ENCODE results near the gene SMCR8. TPM values are rescaled to one million over a fixed set of nuclear protein-coding genes. Genes with fewer than 3 reads are reported as not detected.

The SMCR8 gene
- total and polyA plus RNA-seq, 2 of the 13 experiments (the other 11 are each of a cell fraction or from before 2014, with no cell fraction given) = 7.6 to 11.8 TPM

DNA sequence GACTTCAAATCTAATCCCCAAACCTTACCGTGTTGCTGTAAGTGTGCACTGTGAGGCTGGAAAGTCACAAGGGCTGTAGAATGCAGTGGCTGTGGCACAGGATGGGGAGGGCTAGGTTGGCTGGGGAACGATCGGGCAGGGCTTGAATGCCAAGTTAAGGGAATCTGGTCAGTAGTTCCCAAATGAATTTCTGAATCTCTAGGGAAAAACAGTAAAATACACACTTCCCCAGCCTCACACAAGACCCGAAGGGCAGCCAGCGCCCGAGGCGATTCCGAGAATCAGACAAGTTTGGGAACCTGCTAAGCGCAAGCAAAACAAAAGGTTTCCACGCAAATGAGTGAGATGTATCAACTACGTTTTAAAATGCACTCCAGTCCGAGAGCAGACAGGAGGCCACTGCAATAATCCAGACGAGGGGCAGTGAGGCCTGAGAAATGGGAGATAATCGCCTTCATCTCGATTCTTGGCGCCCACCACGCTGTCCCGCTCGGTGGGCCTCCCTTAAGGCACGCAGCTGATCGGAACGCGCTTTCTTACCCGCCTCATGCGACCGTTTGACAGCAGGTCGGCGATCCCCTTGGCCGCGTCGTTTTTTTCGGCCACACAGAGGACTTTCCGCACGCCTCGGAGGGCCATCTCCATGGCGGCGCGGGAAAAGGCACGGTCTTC, 898 bp upstream of the SMCR8 start (continued):
- TF ChIP-seq KLF13 (CRISPR knock-in tag; IDR thresholded peaks at IDR 0.05) = no peak
- TF ChIP-seq, protein P1, sequence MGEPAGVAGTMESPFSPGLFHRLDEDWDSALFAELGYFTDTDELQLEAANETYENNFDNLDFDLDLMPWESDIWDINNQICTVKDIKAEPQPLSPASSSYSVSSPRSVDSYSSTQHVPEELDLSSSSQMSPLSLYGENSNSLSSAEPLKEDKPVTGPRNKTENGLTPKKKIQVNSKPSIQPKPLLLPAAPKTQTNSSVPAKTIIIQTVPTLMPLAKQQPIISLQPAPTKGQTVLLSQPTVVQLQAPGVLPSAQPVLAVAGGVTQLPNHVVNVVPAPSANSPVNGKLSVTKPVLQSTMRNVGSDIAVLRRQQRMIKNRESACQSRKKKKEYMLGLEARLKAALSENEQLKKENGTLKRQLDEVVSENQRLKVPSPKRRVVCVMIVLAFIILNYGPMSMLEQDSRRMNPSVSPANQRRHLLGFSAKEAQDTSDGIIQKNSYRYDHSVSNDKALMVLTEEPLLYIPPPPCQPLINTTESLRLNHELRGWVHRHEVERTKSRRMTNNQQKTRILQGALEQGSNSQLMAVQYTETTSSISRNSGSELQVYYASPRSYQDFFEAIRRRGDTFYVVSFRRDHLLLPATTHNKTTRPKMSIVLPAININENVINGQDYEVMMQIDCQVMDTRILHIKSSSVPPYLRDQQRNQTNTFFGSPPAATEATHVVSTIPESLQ (CRISPR knock-in tag; conservative IDR thresholded peaks at IDR 0.05) = no peak; the same call in 1 of the 2 replicates
- TF ChIP-seq, protein P2, sequence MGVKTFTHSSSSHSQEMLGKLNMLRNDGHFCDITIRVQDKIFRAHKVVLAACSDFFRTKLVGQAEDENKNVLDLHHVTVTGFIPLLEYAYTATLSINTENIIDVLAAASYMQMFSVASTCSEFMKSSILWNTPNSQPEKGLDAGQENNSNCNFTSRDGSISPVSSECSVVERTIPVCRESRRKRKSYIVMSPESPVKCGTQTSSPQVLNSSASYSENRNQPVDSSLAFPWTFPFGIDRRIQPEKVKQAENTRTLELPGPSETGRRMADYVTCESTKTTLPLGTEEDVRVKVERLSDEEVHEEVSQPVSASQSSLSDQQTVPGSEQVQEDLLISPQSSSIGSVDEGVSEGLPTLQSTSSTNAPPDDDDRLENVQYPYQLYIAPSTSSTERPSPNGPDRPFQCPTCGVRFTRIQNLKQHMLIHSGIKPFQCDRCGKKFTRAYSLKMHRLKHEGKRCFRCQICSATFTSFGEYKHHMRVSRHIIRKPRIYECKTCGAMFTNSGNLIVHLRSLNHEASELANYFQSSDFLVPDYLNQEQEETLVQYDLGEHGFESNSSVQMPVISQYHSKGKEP (CRISPR knock-in tag; IDR thresholded peaks at IDR 0.05) = no peak
- 0 out of 2 replicates have a peak, but pooled peaks have one; percentile 40 for TF ChIP-seq BRD4 (CRISPR knock-in tag; IDR thresholded peaks at IDR 0.05)
- TF ChIP-seq, protein P3, sequence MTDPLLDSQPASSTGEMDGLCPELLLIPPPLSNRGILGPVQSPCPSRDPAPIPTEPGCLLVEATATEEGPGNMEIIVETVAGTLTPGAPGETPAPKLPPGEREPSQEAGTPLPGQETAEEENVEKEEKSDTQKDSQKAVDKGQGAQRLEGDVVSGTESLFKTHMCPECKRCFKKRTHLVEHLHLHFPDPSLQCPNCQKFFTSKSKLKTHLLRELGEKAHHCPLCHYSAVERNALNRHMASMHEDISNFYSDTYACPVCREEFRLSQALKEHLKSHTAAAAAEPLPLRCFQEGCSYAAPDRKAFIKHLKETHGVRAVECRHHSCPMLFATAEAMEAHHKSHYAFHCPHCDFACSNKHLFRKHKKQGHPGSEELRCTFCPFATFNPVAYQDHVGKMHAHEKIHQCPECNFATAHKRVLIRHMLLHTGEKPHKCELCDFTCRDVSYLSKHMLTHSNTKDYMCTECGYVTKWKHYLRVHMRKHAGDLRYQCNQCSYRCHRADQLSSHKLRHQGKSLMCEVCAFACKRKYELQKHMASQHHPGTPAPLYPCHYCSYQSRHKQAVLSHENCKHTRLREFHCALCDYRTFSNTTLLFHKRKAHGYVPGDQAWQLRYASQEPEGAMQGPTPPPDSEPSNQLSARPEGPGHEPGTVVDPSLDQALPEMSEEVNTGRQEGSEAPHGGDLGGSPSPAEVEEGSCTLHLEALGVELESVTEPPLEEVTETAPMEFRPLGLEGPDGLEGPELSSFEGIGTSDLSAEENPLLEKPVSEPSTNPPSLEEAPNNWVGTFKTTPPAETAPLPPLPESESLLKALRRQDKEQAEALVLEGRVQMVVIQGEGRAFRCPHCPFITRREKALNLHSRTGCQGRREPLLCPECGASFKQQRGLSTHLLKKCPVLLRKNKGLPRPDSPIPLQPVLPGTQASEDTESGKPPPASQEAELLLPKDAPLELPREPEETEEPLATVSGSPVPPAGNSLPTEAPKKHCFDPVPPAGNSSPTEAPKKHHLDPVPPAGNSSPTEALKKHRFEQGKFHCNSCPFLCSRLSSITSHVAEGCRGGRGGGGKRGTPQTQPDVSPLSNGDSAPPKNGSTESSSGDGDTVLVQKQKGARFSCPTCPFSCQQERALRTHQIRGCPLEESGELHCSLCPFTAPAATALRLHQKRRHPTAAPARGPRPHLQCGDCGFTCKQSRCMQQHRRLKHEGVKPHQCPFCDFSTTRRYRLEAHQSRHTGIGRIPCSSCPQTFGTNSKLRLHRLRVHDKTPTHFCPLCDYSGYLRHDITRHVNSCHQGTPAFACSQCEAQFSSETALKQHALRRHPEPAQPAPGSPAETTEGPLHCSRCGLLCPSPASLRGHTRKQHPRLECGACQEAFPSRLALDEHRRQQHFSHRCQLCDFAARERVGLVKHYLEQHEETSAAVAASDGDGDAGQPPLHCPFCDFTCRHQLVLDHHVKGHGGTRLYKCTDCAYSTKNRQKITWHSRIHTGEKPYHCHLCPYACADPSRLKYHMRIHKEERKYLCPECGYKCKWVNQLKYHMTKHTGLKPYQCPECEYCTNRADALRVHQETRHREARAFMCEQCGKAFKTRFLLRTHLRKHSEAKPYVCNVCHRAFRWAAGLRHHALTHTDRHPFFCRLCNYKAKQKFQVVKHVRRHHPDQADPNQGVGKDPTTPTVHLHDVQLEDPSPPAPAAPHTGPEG (CRISPR knock-in tag; IDR thresholded peaks at IDR 0.05) = 0 out of 2 replicates have a peak, but pooled peaks have one; percentile 82
- no peak for TF ChIP-seq ZNF10 (CRISPR knock-in tag; IDR thresholded peaks at IDR 0.05; ENCODE audit: borderline replicate concordance, low read depth)
- 0 out of 2 replicates have a peak, but pooled peaks have one; percentile 12 for TF ChIP-seq CHCHD3 (CRISPR knock-in tag; IDR thresholded peaks at IDR 0.05)
- TF ChIP-seq ZNF251 (CRISPR knock-in tag; IDR thresholded peaks at IDR 0.05) = peak; percentile 69; the same call in 1 of the 2 replicates
- no peak for TF ChIP-seq RFXANK (CRISPR knock-in tag; IDR thresholded peaks at IDR 0.05)
- no peak for TF ChIP-seq ZNF296 (CRISPR knock-in tag; conservative IDR thresholded peaks at IDR 0.05)
- no peak for TF ChIP-seq ZNF337 (CRISPR knock-in tag; IDR thresholded peaks at IDR 0.05; ENCODE audit: borderline replicate concordance, low read depth)
- TF ChIP-seq, protein P4, sequence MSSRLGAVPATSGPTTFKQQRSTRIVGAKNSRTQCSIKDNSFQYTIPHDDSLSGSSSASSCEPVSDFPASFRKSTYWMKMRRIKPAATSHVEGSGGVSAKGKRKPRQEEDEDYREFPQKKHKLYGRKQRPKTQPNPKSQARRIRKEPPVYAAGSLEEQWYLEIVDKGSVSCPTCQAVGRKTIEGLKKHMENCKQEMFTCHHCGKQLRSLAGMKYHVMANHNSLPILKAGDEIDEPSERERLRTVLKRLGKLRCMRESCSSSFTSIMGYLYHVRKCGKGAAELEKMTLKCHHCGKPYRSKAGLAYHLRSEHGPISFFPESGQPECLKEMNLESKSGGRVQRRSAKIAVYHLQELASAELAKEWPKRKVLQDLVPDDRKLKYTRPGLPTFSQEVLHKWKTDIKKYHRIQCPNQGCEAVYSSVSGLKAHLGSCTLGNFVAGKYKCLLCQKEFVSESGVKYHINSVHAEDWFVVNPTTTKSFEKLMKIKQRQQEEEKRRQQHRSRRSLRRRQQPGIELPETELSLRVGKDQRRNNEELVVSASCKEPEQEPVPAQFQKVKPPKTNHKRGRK (CRISPR knock-in tag; IDR thresholded peaks at IDR 0.05) = no peak
- TF ChIP-seq SATB2 (CRISPR knock-in tag; IDR thresholded peaks at IDR 0.05) = 0 out of 2 replicates have a peak, but pooled peaks have one; percentile 71
- no peak for TF ChIP-seq ERF (CRISPR knock-in tag; IDR thresholded peaks at IDR 0.05)
- TF ChIP-seq ZNF562 (CRISPR knock-in tag; IDR thresholded peaks at IDR 0.05; ENCODE audit: borderline replicate concordance) = no peak
- peak; percentile 31; the same call in 1 of the 2 replicates for TF ChIP-seq MYC (CRISPR knock-in tag; IDR thresholded peaks at IDR 0.05; ENCODE audit: borderline replicate concordance)
- TF ChIP-seq ISL2 (CRISPR knock-in tag; IDR thresholded peaks at IDR 0.05) = 0 out of 2 replicates have a peak, but pooled peaks have one; percentile 17
- TF ChIP-seq MTF2 (CRISPR knock-in tag; IDR thresholded peaks at IDR 0.05; ENCODE audit: borderline replicate concordance) = 0 out of 2 replicates have a peak, but pooled peaks have one; percentile 26
